ENCODE data around the gene EFNA2.
A peak's percentile ranks its signal among the peaks of the same experiment; 100 is the strongest.

The EFNA2 gene

GRCh38 chr19:1260749-1261537 lies 24.7 kb upstream of the EFNA2 start:
- ATAC-seq = peak; percentile 86 to 87

GRCh38 chr19:1261538-1261797 lies 24.2 kb upstream of the EFNA2 start:
- no peak for ATAC-seq

GRCh38 chr19:1261798-1262622 lies 23.7 kb upstream of the EFNA2 start:
- ATAC-seq = no peak

- no peak for ATAC-seq
Measured at GRCh38 chr19:1262623-1263123, 23.0 kb upstream of the EFNA2 start.

GRCh38 chr19:1263188-1263587 lies 22.5 kb upstream of the EFNA2 start:
- ATAC-seq = no peak

GRCh38 chr19:1264801-1265614 lies 20.7 kb upstream of the EFNA2 start:
- ATAC-seq = no peak

GRCh38 chr19:1265615-1266128 lies 20.0 kb upstream of the EFNA2 start:
- ATAC-seq = peak; percentile 0

- ATAC-seq = peak; percentile 39
Measured at GRCh38 chr19:1266129-1266915, 19.4 kb upstream of the EFNA2 start.

- peak; percentile 2 to 10 for ATAC-seq
Measured at GRCh38 chr19:1266916-1267476, 18.7 kb upstream of the EFNA2 start.

- ATAC-seq = no peak
Measured at GRCh38 chr19:1267477-1268225, 18.0 kb upstream of the EFNA2 start.

- no peak for ATAC-seq
Measured at GRCh38 chr19:1268226-1269064, 17.2 kb upstream of the EFNA2 start.

GRCh38 chr19:1269065-1269477 lies 16.6 kb upstream of the EFNA2 start, which contains the start of gene CIRBP:
Gene CIRBP (plus strand): TSS chr19:1269332. CDS start chr19:1270934, 1,602 bp downstream.
- peak; percentile 76 to 78 for ATAC-seq

- ATAC-seq = peak; percentile 36 to 41
Measured at GRCh38 chr19:1269478-1270212, 16.0 kb upstream of the EFNA2 start.

- no peak for ATAC-seq
Measured at GRCh38 chr19:1270213-1270853, 15.3 kb upstream of the EFNA2 start.

- no peak for ATAC-seq
Measured at GRCh38 chr19:1270854-1271527, 14.7 kb upstream of the EFNA2 start.

GRCh38 chr19:1271528-1272422 lies 13.9 kb upstream of the EFNA2 start:
- ATAC-seq = no peak
